GM19238 (cell line): ENCODE measurements around the gene BUD31.
"Not testable (repeated sequence)": the region's sequence is repeated elsewhere in the genome, so short reads cannot be mapped to it uniquely, and the experiment has no call there.

ENCODE experiments used
- DNase-seq: peaks from one replicate; pipeline ENCODE4 v3.0.0; 2011; ENCODE audit warnings: low spot score; ENCODE audit not compliant: insufficient read length

The BUD31 gene

GRCh38 chr7:99408379-99409191, at the start of gene BUD31, which contains the start of gene PDAP1:
Gene BUD31 (plus strand): TSS chr7:99408969. CDS start chr7:99411093, 2,124 bp downstream.
Gene PDAP1 (minus strand): TSS chr7:99408597. CDS start chr7:99408548, 49 bp downstream.
- DNase-seq: peak; percentile 90

- no peak for DNase-seq
Measured at GRCh38 chr7:99359465-99360154, 49.2 kb upstream of the BUD31 start.

- DNase-seq: no peak
Measured at GRCh38 chr7:99362801-99363200, 46.0 kb upstream of the BUD31 start.

- DNase-seq: no peak
Measured at GRCh38 chr7:99363286-99363685, 45.5 kb upstream of the BUD31 start.

- peak; percentile 62 for DNase-seq
Measured at GRCh38 chr7:99365318-99366141, 43.2 kb upstream of the BUD31 start.

GRCh38 chr7:99366646-99367045, 42.1 kb upstream of the BUD31 start:
- no peak for DNase-seq

GRCh38 chr7:99368750-99369389, 39.9 kb upstream of the BUD31 start:
- DNase-seq: no peak

GRCh38 chr7:99369767-99370391, 38.9 kb upstream of the BUD31 start:
- no peak for DNase-seq

- DNase-seq: no peak
Measured at GRCh38 chr7:99371376-99371920, 37.3 kb upstream of the BUD31 start.

- DNase-seq: no peak
Measured at GRCh38 chr7:99372275-99373090, 36.3 kb upstream of the BUD31 start.

- no peak for DNase-seq
Measured at GRCh38 chr7:99373091-99374066, 35.4 kb upstream of the BUD31 start.

GRCh38 chr7:99374111-99375064, 34.4 kb upstream of the BUD31 start, which contains the start of gene ARPC1B:
Gene ARPC1B (plus strand): TSS chr7:99374730. CDS start chr7:99385715, 10,985 bp downstream.
- DNase-seq: peak; percentile 94

GRCh38 chr7:99375070-99375807, 33.5 kb upstream of the BUD31 start:
- DNase-seq: peak; percentile 72

GRCh38 chr7:99379043-99379577, 29.7 kb upstream of the BUD31 start:
- no peak for DNase-seq

GRCh38 chr7:99379693-99380031, 29.1 kb upstream of the BUD31 start:
- DNase-seq: not testable (repeated sequence)
